Calu3 (cell line): Measurements from ENCODE around the gene PLEKHA7. TPM values are rescaled to one million over a fixed set of nuclear protein-coding genes. Genes with fewer than 3 reads are reported as not detected.

Experiments
- BruUV-seq: library from RNA; stranded (reverse); fragments of 400-500 nt; replicated peaks from 2 replicates; lab custom pipeline; 2021; lab: Mats Ljungman, UMichigan
- CTCF ChIA-PET: fragments of 300-600 bp; sonication (Branson Sonifier 250); formaldehyde crosslinking; loops from one replicate; lab custom pipeline; 2022; ENCODE audit warnings: antibody characterized with exemption; lab: Charles Lee
- DNase-seq: peaks from one replicate; pipeline ENCODE4 v3.0.0; 2022
- H3K27ac Mint-ChIP-seq: one replicate; pipeline ENCODE4 v1.8.0; 2022; ENCODE audit warnings: mixed read lengths; ENCODE audit not compliant: unreplicated experiment
- H3K27me3 Mint-ChIP-seq: one replicate; pipeline ENCODE4 v1.8.0; 2022; ENCODE audit warnings: mixed read lengths; ENCODE audit not compliant: unreplicated experiment
- H3K36me3 Mint-ChIP-seq: one replicate; pipeline ENCODE4 v1.8.0; 2022; ENCODE audit warnings: mild to moderate bottlenecking, moderate library complexity, mixed read lengths; ENCODE audit not compliant: insufficient read depth, unreplicated experiment
- H3K4me1 Mint-ChIP-seq: one replicate; pipeline ENCODE4 v1.8.0; 2022; ENCODE audit warnings: mild to moderate bottlenecking, low read depth, mixed read lengths; ENCODE audit not compliant: unreplicated experiment
- H3K4me3 Mint-ChIP-seq: one replicate; pipeline ENCODE4 v1.8.0; 2022; ENCODE audit warnings: mild to moderate bottlenecking, low read depth, moderate library complexity, mixed read lengths; ENCODE audit not compliant: unreplicated experiment
- H3K9me3 Mint-ChIP-seq: one replicate; pipeline ENCODE4 v1.8.0; 2022; ENCODE audit warnings: low read depth, mixed read lengths; ENCODE audit not compliant: unreplicated experiment
- CTCF ChIP-seq: fragments of 200-600 bp; IDR thresholded peaks from one replicate; pipeline ENCODE4 v1.8.0; 2022; ENCODE audit warnings: antibody characterized with exemption; ENCODE audit not compliant: unreplicated experiment
- intact Hi-C: fragments of 100-400 bp; cut with micrococcal nuclease; formaldehyde crosslinking; loops from one replicate; pipeline ENCODE4 v1.10.0; 2022; ENCODE audit not compliant: unreplicated experiment
- total RNA-seq: library from RNA; stranded (reverse); gene quantifications from 2 replicates; pipeline ENCODE4 v1.2.3, GENCODE V29; 2022

Gene PLEKHA7
- total RNA-seq, 1 experiment from 2014 or later = 138 TPM

- Mint-ChIP-seq H3K4me3 (no peak overlapping the region), H3K27ac (peak overlapping the region; percentile 77), H3K36me3 (peaks cover 11% of the 10 kb centered on the region), H3K27me3 (no peaks in the 10 kb centered on the region), H3K4me1 (peaks cover 91% of the 10 kb centered on the region), H3K9me3 (no peaks in the 10 kb centered on the region)
- no TSS peak for BruUV-seq
- no peak for DNase-seq
- TF ChIP-seq CTCF = no peak
- CTCF ChIA-PET = no interaction called here
- intact Hi-C loops = no loop called here
These were observed 118.9 kb downstream of the PLEKHA7 start for GRCh38 chr11:16895306-16895705.

DNA sequence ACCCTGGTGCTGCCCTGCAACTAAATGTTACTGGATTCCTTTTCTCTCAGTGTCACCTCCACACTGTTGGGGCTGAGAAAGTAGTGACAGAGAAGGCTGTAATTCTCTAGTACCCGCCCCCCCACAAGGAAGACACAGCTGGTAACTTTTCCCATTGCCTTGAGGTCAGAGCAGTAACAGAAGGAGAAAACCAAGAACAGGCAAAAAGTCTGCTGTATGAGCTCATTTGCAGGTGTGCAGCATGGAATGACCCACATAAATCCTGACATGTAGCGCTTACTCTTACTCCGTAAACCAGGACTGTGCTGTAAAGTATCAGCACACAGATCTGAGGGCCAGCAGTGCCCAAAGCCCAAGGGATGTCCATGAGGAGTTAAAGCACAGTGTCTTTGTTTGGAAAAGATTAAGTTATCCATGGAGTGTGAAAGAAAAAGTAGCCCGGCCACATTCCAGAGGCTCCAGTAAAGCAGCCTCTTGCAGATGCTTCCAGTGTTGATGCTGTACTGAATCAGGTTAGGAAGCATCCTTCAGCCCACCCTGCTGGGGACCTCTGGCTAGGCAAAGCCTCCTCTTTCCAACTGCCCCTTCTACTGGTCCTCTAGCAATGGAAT, 120.7 kb downstream of the PLEKHA7 start:
- no peak for TF ChIP-seq CTCF
- H3K4me1 Mint-ChIP-seq = peaks cover 95% of the 10 kb centered on the region
- H3K27me3 Mint-ChIP-seq = no peaks in the 10 kb centered on the region
- H3K36me3 Mint-ChIP-seq = peaks cover 28% of the 10 kb centered on the region
- intact Hi-C loops = no loop called here
- H3K4me3 Mint-ChIP-seq = no peak overlapping the region
- peak; percentile 39 for DNase-seq
- BruUV-seq = no TSS peak
- H3K27ac Mint-ChIP-seq = peak overlapping the region; percentile 69
- CTCF ChIA-PET = interaction anchor here (0.5 to 1.6 kb wide), 4 partner anchors 11 to 94 kb away, joined by 3 to 7 read pairs (median 4); no protein-coding TSS in a partner anchor
- H3K9me3 Mint-ChIP-seq = peaks cover 4% of the 10 kb centered on the region

DNA sequence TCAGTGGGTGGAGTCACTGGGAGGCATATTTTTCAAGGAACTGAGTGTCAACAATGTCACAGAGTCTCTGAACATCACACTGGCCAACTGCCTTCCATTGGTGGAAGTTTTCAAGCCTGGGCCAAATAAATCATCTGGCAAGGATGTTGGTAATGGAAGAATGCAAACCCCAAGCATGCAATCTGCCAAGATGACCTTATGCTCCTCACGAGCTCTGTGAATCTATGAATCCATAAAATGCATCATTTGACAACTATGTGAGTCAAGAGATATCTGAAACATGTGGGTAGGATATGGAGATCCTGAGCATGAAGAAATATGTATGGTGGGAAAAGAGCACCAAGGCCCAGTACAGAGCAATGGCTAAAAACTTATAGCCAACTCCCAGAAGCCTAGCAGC, 122.2 kb downstream of the PLEKHA7 start:
- Mint-ChIP-seq H3K4me1 (peaks cover 86% of the 10 kb centered on the region), H3K36me3 (peaks cover 38% of the 10 kb centered on the region), H3K9me3 (peaks cover 4% of the 10 kb centered on the region), H3K4me3 (peak overlapping the region; percentile 43), H3K27ac (peak overlapping the region; percentile 93), H3K27me3 (no peaks in the 10 kb centered on the region)
- intact Hi-C loops = no loop called here
- CTCF ChIA-PET = interaction anchor here (0.6 to 1.0 kb wide), 2 partner anchors 10 to 13 kb away, joined by 5 read pairs; no protein-coding TSS in a partner anchor
- BruUV-seq = no TSS peak
- TF ChIP-seq CTCF = no peak
- no peak for DNase-seq

- no TSS peak for BruUV-seq
- DNase-seq = no peak
- peaks cover 30% of the 10 kb centered on the region for H3K36me3 Mint-ChIP-seq
- CTCF ChIA-PET = interaction anchor here (1.0 kb wide), 1 partner anchor 9 kb away, joined by 5 read pairs; no protein-coding TSS in a partner anchor
- H3K27ac Mint-ChIP-seq = peak overlapping the region; percentile 93
- H3K27me3 Mint-ChIP-seq = no peaks in the 10 kb centered on the region
- no peak for TF ChIP-seq CTCF
- intact Hi-C loops = no loop called here
- H3K4me1 Mint-ChIP-seq = peaks cover 84% of the 10 kb centered on the region
- H3K4me3 Mint-ChIP-seq = no peak overlapping the region
- peaks cover 4% of the 10 kb centered on the region for H3K9me3 Mint-ChIP-seq
These were observed 123.0 kb downstream of the PLEKHA7 start for GRCh38 chr11:16891165-16891564.
